Astrocyte (in vitro differentiated cells and primary cell): Measurements from ENCODE around the gene IQCH. TPM values are rescaled to one million over a fixed set of nuclear protein-coding genes. Genes with fewer than 3 reads are reported as not detected.
A peak's percentile ranks its signal among the peaks of the same experiment; 100 is the strongest.
"Not testable (repeated sequence)": the region's sequence is repeated elsewhere in the genome, so short reads cannot be mapped to it uniquely, and the experiment has no call there.

Experiments used
- DNase-seq: peaks from one replicate; pipeline ENCODE4 v3.0.0-alpha.2; 2010; ENCODE audit warnings: low read depth
- FAIRE-seq: peaks from 2 replicates; lab custom pipeline; 2011; peaks lifted over from hg19 to GRCh38; lab: Jason Lieb, UNC
- H2AFZ ChIP-seq: 2 replicates; pipeline ENCODE4 v1.6.0; 2012; ENCODE audit warnings: low read depth, low read length, inconsistent platforms
- H3K27ac ChIP-seq: 2 replicates; pipeline ENCODE4 v1.5.1; 2011; ENCODE audit warnings: low read depth, low read length, inconsistent platforms
- H3K27me3 ChIP-seq: 2 replicates; pipeline ENCODE4 v1.6.0; 2011; ENCODE audit warnings: low read length, inconsistent platforms; ENCODE audit not compliant: insufficient read depth
- H3K36me3 ChIP-seq: 2 replicates; pipeline ENCODE4 v1.5.1; 2011; ENCODE audit warnings: low read length, inconsistent platforms; ENCODE audit not compliant: insufficient read depth
- H3K4me1 ChIP-seq: 2 replicates; pipeline ENCODE4 v1.5.1; 2011; ENCODE audit warnings: low read length, inconsistent platforms; ENCODE audit not compliant: insufficient read depth
- H3K4me2 ChIP-seq: 2 replicates; pipeline ENCODE4 v1.6.0; 2012; ENCODE audit warnings: low read length, inconsistent platforms
- H3K4me3 ChIP-seq: 2 replicates; pipeline ENCODE4 v1.5.1; 2011; ENCODE audit warnings: low read depth, mild to moderate bottlenecking, low read length, inconsistent platforms; ENCODE audit not compliant: insufficient read depth
- H3K79me2 ChIP-seq: 2 replicates; pipeline ENCODE4 v1.6.0; 2012; ENCODE audit warnings: mild to moderate bottlenecking, low read length, inconsistent platforms; ENCODE audit not compliant: insufficient read depth
- H3K9ac ChIP-seq: 2 replicates; pipeline ENCODE4 v1.6.0; 2012; ENCODE audit warnings: mild to moderate bottlenecking, low read length, inconsistent platforms
- H3K9me3 ChIP-seq: 2 replicates; pipeline ENCODE4 v1.5.1; 2012; ENCODE audit warnings: low read depth, mild to moderate bottlenecking, low read length, inconsistent platforms; ENCODE audit not compliant: insufficient read depth
- H4K20me1 ChIP-seq: 2 replicates; pipeline ENCODE4 v1.6.0; 2012; ENCODE audit warnings: low read length, inconsistent platforms; ENCODE audit not compliant: insufficient read depth
- H3K27ac Mint-ChIP-seq: one replicate; pipeline ENCODE4 v1.8.0; 2021; ENCODE audit warnings: mild to moderate bottlenecking, mixed read lengths; ENCODE audit not compliant: unreplicated experiment
- H3K27me3 Mint-ChIP-seq: one replicate; pipeline ENCODE4 v1.8.0; 2021; ENCODE audit warnings: low read depth, mixed read lengths; ENCODE audit not compliant: unreplicated experiment
- H3K36me3 Mint-ChIP-seq: one replicate; pipeline ENCODE4 v1.8.0; 2021; ENCODE audit warnings: low read depth, mixed read lengths; ENCODE audit not compliant: unreplicated experiment
- H3K4me1 Mint-ChIP-seq: one replicate; pipeline ENCODE4 v1.8.0; 2021; ENCODE audit warnings: low read depth, mixed read lengths; ENCODE audit not compliant: unreplicated experiment
- H3K4me3 Mint-ChIP-seq: one replicate; pipeline ENCODE4 v1.8.0; 2021; ENCODE audit warnings: mild to moderate bottlenecking, moderate library complexity, mixed read lengths; ENCODE audit not compliant: unreplicated experiment
- H3K9me3 Mint-ChIP-seq: one replicate; pipeline ENCODE4 v1.8.0; 2021; ENCODE audit warnings: mild to moderate bottlenecking, mixed read lengths; ENCODE audit not compliant: unreplicated experiment
- EZH2 ChIP-seq: IDR thresholded peaks from 2 replicates; pipeline ENCODE4 v1.6.1; 2012; ENCODE audit warnings: mild to moderate bottlenecking, low read length, inconsistent platforms; ENCODE audit not compliant: insufficient read depth
- total RNA-seq: library from RNA; stranded (reverse); gene quantifications from 2 replicates; pipeline ENCODE4 v1.2.1, GENCODE V29; 2021
- TF ChIP-seq, protein P1 (sequence below): IDR thresholded peaks from 2 replicates; pipeline ENCODE4 v1.5.1; 2011; ENCODE audit warnings: low read depth, mild to moderate bottlenecking, inconsistent platforms, low read length, moderate library complexity; ENCODE audit not compliant: insufficient read depth

Gene IQCH
- total RNA-seq, 1 donor from 2014 or later = 2.7 TPM

DNA sequence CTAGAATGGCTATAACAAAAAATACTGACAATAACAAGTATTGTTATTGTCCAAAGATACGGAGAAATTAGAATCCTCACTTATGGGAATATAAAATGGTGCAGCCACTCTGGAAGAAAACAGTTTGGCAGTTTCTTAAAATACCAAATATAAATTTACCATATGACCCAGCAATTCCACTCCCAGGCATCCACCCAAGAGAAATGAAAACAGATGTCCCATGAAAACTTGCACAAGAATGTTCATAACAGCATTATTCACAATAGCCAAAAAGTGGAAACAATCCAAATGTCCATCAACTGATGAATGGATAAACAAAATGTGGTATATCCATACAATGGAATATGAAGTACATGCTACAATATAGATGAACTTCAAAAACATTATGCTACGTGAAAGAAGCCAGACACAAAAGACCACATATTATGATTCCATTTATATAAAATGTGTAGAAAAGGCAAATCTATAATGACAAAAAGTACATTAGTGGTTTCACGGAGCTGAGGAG, 9.6 kb upstream of the IQCH start:
- Histone ChIP-seq H3K27me3 (no peaks in the 10 kb centered on the region), H3K36me3 (no peaks in the 10 kb centered on the region), H3K79me2 (peaks cover 86% of the 10 kb centered on the region), H2AFZ (no peak overlapping the region), H4K20me1 (peaks cover 55% of the 10 kb centered on the region), H3K9ac (no peak overlapping the region), H3K4me2 (no peak overlapping the region), H3K4me3 (no peak overlapping the region), H3K4me1 (no peaks in the 10 kb centered on the region), H3K9me3 (no peaks in the 10 kb centered on the region), H3K27ac (no peak overlapping the region)
- Mint-ChIP-seq H3K27me3 (no peaks in the 10 kb centered on the region), H3K9me3 (no peaks in the 10 kb centered on the region), H3K4me1 (peaks cover 16% of the 10 kb centered on the region), H3K36me3 (peaks cover 6% of the 10 kb centered on the region), H3K27ac (no peak overlapping the region), H3K4me3 (no peak overlapping the region)
- DNase-seq = peak; percentile 23
- TF ChIP-seq EZH2 = no peak
- TF ChIP-seq, protein P1, sequence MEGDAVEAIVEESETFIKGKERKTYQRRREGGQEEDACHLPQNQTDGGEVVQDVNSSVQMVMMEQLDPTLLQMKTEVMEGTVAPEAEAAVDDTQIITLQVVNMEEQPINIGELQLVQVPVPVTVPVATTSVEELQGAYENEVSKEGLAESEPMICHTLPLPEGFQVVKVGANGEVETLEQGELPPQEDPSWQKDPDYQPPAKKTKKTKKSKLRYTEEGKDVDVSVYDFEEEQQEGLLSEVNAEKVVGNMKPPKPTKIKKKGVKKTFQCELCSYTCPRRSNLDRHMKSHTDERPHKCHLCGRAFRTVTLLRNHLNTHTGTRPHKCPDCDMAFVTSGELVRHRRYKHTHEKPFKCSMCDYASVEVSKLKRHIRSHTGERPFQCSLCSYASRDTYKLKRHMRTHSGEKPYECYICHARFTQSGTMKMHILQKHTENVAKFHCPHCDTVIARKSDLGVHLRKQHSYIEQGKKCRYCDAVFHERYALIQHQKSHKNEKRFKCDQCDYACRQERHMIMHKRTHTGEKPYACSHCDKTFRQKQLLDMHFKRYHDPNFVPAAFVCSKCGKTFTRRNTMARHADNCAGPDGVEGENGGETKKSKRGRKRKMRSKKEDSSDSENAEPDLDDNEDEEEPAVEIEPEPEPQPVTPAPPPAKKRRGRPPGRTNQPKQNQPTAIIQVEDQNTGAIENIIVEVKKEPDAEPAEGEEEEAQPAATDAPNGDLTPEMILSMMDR = no peak
- FAIRE-seq = no peak

- not testable (repeated sequence) for H3K27ac Mint-ChIP-seq, H3K4me3 Mint-ChIP-seq, FAIRE-seq, H3K27ac ChIP-seq, H3K9ac ChIP-seq, H3K36me3 Mint-ChIP-seq, DNase-seq, H2AFZ ChIP-seq, H3K9me3 ChIP-seq, H3K4me1 Mint-ChIP-seq, H3K4me2 ChIP-seq, H3K4me1 ChIP-seq, H3K4me3 ChIP-seq, H3K27me3 Mint-ChIP-seq, H3K36me3 ChIP-seq, H3K9me3 Mint-ChIP-seq, H3K27me3 ChIP-seq
- peaks cover 49% of the 10 kb centered on the region for H4K20me1 ChIP-seq
- peaks cover 86% of the 10 kb centered on the region for H3K79me2 ChIP-seq
These were observed 8.0 kb upstream of the IQCH start for GRCh38 chr15:67246606-67247005.

DNA sequence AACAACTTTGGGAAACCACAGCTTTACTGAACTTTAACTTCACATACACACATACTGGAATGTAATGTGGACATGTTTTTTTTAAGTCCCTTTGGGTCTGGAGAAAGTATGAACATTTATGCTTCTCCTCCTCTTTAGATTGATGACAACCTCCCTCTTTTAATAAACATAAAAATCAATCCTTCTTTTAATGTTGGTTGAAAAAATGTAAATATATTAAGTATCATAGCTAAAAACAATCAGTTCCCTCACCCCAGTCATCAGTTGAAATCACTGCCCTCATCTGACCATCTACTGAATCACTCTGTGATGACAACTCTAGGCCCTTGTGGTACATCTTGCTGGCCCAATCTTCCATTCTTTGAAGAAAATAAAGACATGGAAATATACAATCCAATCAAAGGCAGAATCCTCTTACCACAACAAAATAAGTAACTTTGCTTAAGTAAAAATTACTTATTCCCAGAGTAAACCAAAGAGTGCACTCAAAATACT, 6.5 kb upstream of the IQCH start:
- DNase-seq (peak; percentile 14), FAIRE-seq (no peak)
- H3K36me3 Mint-ChIP-seq = peaks cover 6% of the 10 kb centered on the region
- no peak overlapping the region for H3K4me2 ChIP-seq
- H3K4me1 ChIP-seq = no peaks in the 10 kb centered on the region
- peaks cover 39% of the 10 kb centered on the region for H4K20me1 ChIP-seq
- H3K4me3 Mint-ChIP-seq = no peak overlapping the region
- H3K36me3 ChIP-seq = no peaks in the 10 kb centered on the region
- no peaks in the 10 kb centered on the region for H3K9me3 ChIP-seq
- TF ChIP-seq, protein P1 = no peak
- TF ChIP-seq EZH2 = no peak
- peaks cover 5% of the 10 kb centered on the region for H3K4me1 Mint-ChIP-seq
- H3K27ac ChIP-seq = no peak overlapping the region
- no peak overlapping the region for H3K4me3 ChIP-seq
- no peaks in the 10 kb centered on the region for H3K9me3 Mint-ChIP-seq
- no peaks in the 10 kb centered on the region for H3K27me3 ChIP-seq
- no peak overlapping the region for H2AFZ ChIP-seq
- no peak overlapping the region for H3K9ac ChIP-seq
- H3K27ac Mint-ChIP-seq = no peak overlapping the region
- peaks cover 91% of the 10 kb centered on the region for H3K79me2 ChIP-seq
- no peaks in the 10 kb centered on the region for H3K27me3 Mint-ChIP-seq
